ENCODE results near the gene LRRC4C.
"Not testable (repeated sequence)": the region's sequence is repeated elsewhere in the genome, so short reads cannot be mapped to it uniquely, and the experiment has no call there.

Gene LRRC4C

DNA sequence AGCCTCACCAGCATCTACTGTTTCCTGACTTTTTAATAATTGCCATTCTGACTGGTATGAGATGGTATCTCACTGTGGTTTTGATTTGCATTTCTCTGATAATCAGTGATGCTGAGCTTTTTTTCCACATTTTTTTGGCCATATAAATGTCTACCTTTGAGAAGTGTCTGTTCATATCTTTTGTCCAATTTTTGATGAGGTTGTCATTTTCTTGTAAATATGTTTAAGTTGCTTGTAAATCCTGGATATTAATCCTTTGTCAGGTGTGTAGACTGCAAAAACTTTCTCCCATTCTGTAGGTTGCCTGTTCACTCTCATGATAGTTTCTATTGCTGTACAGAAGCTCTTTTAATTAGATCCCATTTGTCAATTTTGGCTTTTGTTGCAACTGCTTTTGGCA is 439.8 kb downstream of the LRRC4C start:
- DNase-seq (ENCODE audit: low read depth in 2 of 2) = not testable (repeated sequence)

- DNase-seq (ENCODE audit: low read depth in 2 of 2) = no peak
These were observed 441.2 kb downstream of the LRRC4C start for GRCh38 chr11:41018224-41018623.

GRCh38 chr11:41010361-41011050 is 448.9 kb downstream of the LRRC4C start:
- no peak for DNase-seq (ENCODE audit: low read depth in 2 of 2)

DNA sequence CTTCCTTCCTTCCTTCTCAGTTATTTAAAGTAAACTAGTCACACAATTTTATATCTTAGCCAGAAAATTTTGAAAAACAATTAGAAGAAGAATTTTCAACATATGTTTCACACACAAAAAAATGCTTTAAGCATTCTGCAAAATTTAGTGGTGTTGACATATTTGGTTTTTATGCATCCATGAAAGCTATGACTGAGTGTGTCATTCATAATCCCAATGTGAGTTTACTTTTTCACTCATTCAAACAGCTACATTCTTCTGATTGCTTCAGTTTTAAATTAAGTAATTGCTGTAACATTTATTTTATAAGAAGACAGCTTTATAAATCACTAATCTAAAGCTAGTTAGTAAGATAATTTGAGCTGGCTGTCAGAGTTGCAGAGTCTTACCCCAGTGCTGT is 453.5 kb downstream of the LRRC4C start:
- no peak for DNase-seq (ENCODE audit: low read depth in 2 of 2)

GRCh38 chr11:41003339-41004282 is 455.8 kb downstream of the LRRC4C start:
- DNase-seq (ENCODE audit: low read depth in 2 of 2) = no peak

- DNase-seq (ENCODE audit: low read depth in 2 of 2) = no peak
These were observed 460.5 kb downstream of the LRRC4C start for GRCh38 chr11:40998920-40999319.

DNA sequence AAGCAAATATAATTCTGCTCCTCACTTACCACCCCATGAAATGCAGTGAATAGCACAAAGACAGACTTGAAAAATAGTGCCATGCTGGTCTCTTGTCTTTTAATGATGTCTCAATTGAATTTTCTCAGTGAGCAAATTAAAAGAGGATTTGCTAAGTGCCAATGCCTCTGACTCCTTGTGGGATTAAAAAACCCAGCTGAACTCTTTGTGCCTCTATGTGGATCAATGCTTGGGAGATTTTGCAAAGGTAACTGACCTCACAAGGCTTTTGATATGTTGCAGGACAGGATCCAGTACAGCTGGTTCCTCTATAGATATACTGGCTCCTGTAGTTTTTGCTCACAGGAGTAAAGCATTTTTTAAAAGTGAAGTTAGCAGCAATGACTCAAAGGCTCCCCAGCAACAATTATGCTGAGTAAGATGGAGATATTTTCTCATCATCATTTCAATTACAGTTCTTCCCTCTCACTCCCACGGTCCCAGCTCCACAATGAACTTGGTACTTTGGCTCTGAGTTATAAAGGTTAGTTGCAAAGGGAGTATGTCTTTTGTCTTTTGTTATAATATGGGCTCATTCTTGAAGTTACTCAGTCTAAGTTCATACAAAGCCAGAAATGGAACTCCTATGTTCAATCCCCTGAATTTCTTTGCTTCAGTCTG is 471.5 kb downstream of the LRRC4C start:
- DNase-seq (ENCODE audit: low read depth in 2 of 2) = no peak

- DNase-seq (ENCODE audit: low read depth in 2 of 2) = no peak
These were observed 473.1 kb downstream of the LRRC4C start for GRCh38 chr11:40986320-40986719.

GRCh38 chr11:40975076-40975475 is 484.4 kb downstream of the LRRC4C start:
- no peak for DNase-seq (ENCODE audit: low read depth in 2 of 2)

- DNase-seq (ENCODE audit: low read depth in 2 of 2) = no peak
These were observed 485.2 kb downstream of the LRRC4C start for GRCh38 chr11:40974186-40974795.

DNA sequence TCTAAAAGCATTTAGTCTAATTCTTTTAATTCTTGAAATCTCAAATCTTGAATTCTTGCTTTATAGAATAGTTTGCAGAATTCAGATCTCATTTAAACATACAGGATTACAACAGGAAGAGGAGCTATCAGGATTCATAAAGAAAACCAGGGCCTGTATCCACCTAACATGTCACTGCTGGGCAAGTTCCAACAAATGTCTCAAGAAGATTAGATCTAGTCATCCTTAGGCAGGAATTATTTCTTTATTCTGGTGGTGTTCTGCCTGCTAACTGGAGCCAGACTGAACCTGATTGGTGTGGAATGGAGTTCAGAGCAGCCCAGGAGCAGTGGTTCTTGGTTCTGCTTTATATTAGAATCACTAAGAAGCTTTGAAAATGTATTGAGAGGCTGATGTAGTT is 500.7 kb downstream of the LRRC4C start:
- no peak for DNase-seq (ENCODE audit: low read depth in 2 of 2)

GRCh38 chr11:40952479-40952878 is 507.0 kb downstream of the LRRC4C start:
- no peak for DNase-seq (ENCODE audit: low read depth in 2 of 2)

GRCh38 chr11:40938002-40938401 is 521.5 kb downstream of the LRRC4C start:
- no peak for DNase-seq (ENCODE audit: low read depth in 2 of 2)

- no peak for DNase-seq (ENCODE audit: low read depth in 2 of 2)
These were observed 534.5 kb downstream of the LRRC4C start for GRCh38 chr11:40924915-40925314.

- no peak for DNase-seq (ENCODE audit: low read depth in 2 of 2)
These were observed 538.2 kb downstream of the LRRC4C start for GRCh38 chr11:40921246-40921645.

GRCh38 chr11:40910774-40911173 is 548.7 kb downstream of the LRRC4C start:
- DNase-seq (ENCODE audit: low read depth in 2 of 2) = not testable (repeated sequence)

- no peak for DNase-seq (ENCODE audit: low read depth in 2 of 2)
These were observed 565.0 kb downstream of the LRRC4C start for GRCh38 chr11:40894501-40894900.

GRCh38 chr11:40885250-40885954 is 574.0 kb downstream of the LRRC4C start:
- DNase-seq (ENCODE audit: low read depth in 2 of 2) = no peak

DNA sequence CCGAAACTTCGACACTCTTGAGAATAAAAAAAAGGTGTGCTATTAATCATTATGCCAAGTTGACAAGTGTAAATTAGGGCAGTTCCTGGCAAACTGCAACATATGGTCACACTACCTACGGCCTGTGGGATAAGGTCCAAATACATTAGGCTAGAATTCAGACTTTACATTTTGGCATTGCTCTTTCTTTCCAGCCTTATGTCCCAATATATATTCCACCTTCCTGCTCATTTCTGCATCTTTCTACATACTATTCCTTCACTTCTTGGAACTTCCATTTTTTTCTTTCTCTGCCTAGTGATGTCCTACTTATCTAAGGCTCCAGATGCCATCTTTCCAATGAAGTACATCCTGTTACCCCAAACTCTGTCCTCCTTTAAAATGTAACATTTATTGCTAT is 577.2 kb downstream of the LRRC4C start:
- no peak for DNase-seq (ENCODE audit: low read depth in 2 of 2)

- DNase-seq (ENCODE audit: low read depth in 2 of 2) = no peak
These were observed 579.5 kb downstream of the LRRC4C start for GRCh38 chr11:40879911-40880310.

- DNase-seq (ENCODE audit: low read depth in 2 of 2) = no peak
These were observed 581.5 kb downstream of the LRRC4C start for GRCh38 chr11:40877981-40878380.

Data from stimulated activated CD8-positive, alpha-beta memory T cell treated with anti-CD3 and anti-CD28 coated beads, Interleukin-2, amount 100 ng/mL, for 1 hour (primary cell).